ENCODE data around the gene SLFN12.
A peak's percentile ranks its signal among the peaks of the same experiment; 100 is the strongest.
"Not testable (repeated sequence)": the region's sequence is repeated elsewhere in the genome, so short reads cannot be mapped to it uniquely, and the experiment has no call there.

Gene SLFN12

GRCh38 chr17:35432176-35433074 is at the start of gene SLFN12:
TSS of gene SLFN12 (minus strand) at chr17:35432500. CDS start at chr17:35423028, 9,472 bp downstream.
- TF ChIP-seq CTCF (IDR thresholded peaks at IDR 0.05; ENCODE audit: low read depth, low read length): no peak
- H3K4me3 ChIP-seq (ENCODE audit: low read depth, low read length): peak within 1 kb of the TSS; percentile 65

- TF ChIP-seq CTCF (IDR thresholded peaks at IDR 0.05; ENCODE audit: low read depth, low read length): no peak
- no peak overlapping the region for H3K4me3 ChIP-seq (ENCODE audit: low read depth, low read length)
Observed at GRCh38 chr17:35479271-35479670, 47.0 kb upstream of the SLFN12 start.

GRCh38 chr17:35477248-35477647 is 44.9 kb upstream of the SLFN12 start:
- TF ChIP-seq CTCF (IDR thresholded peaks at IDR 0.05; ENCODE audit: low read depth, low read length): no peak
- H3K4me3 ChIP-seq (ENCODE audit: low read depth, low read length): no peak overlapping the region

- TF ChIP-seq CTCF (IDR thresholded peaks at IDR 0.05; ENCODE audit: low read depth, low read length): no peak
- no peak overlapping the region for H3K4me3 ChIP-seq (ENCODE audit: low read depth, low read length)
Observed at GRCh38 chr17:35476283-35476820, 44.1 kb upstream of the SLFN12 start.

GRCh38 chr17:35468475-35468874 is 36.2 kb upstream of the SLFN12 start:
- H3K4me3 ChIP-seq (ENCODE audit: low read depth, low read length): no peak overlapping the region
- no peak for TF ChIP-seq CTCF (IDR thresholded peaks at IDR 0.05; ENCODE audit: low read depth, low read length)

- TF ChIP-seq CTCF (IDR thresholded peaks at IDR 0.05; ENCODE audit: low read depth, low read length): no peak
- H3K4me3 ChIP-seq (ENCODE audit: low read depth, low read length): no peak overlapping the region
Observed at GRCh38 chr17:35467824-35468223, 35.5 kb upstream of the SLFN12 start.

- no peak overlapping the region for H3K4me3 ChIP-seq (ENCODE audit: low read depth, low read length)
- no peak for TF ChIP-seq CTCF (IDR thresholded peaks at IDR 0.05; ENCODE audit: low read depth, low read length)
Observed at GRCh38 chr17:35460354-35460851, 28.1 kb upstream of the SLFN12 start.

- not testable (repeated sequence) for H3K4me3 ChIP-seq (ENCODE audit: low read depth, low read length)
Observed at GRCh38 chr17:35454035-35454434, 21.7 kb upstream of the SLFN12 start.

Data from WI38 (cell line).